Epidermal melanocyte (primary cell): Measurements from ENCODE around the gene SH3PXD2B.

ENCODE experiments used
- DNase-seq: peaks from one replicate; pipeline ENCODE4 v3.0.0; 2011; ENCODE audit warnings: low spot score; ENCODE audit not compliant: insufficient read length

SH3PXD2B gene

DNA sequence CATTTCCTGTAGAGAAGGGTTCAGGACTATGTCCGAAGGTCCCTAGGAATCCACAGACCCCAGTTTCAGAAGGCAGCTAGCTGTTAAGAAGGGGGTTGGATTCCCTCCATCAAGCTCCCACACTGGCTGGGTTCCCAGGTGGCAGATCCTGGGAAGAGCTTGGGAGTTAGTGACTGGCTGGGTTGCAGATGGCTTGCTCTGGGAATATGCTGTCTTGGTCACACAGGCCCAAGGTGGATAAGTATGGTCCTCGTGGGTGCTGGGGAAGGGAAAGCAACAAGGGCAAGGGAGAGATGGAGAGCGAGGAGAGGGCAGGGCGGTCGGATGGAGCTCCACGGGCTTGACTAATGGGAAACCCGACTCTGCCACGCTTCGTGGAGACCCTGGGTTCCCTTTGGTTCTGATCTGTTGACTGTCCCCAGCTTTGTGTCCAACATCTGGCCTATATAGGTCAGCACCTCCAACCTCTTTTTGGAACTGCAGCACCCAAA is 17.4 kb downstream of the SH3PXD2B start:
- DNase-seq = no peak

GRCh38 chr5:172436078-172436878 is 18.0 kb downstream of the SH3PXD2B start:
- no peak for DNase-seq

DNA sequence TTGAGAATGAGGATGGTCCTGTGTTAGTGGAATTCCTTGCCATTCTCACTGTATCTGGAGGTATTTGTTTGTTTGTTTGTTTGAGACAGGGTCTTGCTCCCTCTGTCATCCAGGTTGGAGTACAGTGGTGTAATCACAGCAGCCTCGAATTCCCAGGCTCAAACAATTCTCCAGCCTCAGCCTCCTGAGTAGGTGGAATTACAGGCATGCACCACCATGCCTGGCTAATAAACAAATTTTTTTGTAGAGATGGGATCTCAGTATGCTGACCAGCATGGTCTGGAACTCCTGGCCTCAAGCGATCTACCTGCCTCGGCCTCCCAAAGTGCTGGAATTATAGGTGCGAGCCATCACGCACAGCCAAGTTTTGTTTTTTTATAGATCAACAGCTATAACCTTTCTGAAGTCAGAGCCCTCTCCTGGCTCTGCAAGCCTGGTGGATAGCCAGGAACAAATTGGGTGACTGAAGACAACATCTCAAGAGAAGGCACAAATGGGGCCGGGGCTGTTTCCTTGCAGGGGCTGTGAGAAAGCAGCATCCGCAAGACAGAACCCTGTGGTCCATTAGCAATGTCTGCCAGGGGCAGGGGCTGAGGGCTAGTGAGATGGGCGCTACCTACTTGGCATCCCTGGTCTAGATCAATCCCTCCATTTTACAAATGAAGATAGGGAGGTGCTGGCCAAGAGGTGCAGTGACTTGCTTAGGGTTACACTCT is 18.8 kb downstream of the SH3PXD2B start:
- DNase-seq = no peak

DNA sequence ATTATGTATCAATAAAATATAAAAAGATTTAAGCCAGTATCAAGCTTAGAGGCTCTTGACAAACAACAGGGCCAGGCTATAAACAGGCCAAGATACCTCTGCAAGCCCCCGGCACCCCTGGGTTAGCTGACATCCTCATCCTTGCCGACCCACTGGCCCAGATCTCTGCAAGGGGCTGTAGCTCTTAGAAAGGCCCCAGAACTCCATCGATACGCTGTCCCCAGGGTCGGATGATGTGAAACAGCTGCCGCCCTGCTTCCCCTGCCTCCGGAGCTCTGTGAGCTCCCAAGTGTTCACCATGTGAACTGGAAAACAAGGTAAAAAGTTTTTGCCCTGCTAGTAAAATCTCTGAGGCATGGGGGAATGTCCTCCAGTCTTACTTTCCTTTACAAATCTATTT is 20.1 kb downstream of the SH3PXD2B start:
- no peak for DNase-seq

DNA sequence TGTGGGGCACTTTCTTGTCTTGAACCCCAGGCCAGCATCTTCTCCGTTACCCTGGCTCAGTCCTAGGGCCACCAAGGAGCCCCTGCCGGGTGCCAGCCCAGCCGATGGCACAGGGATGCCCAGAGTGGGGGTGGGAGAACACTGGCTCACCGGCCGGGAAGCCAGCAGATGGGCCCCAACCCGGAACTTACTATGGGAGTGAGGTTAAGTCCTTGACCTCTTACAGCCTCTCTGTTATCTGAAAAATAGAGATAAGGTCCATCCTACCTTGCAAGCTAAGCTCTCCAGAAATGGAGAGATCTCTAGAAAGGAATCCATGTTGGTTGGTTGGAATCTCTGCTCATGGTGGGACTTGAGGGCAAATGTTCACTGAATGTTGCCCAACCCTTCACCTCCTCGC is 20.8 kb downstream of the SH3PXD2B start:
- DNase-seq = no peak

- DNase-seq = no peak
These were observed 21.3 kb downstream of the SH3PXD2B start for GRCh38 chr5:172433071-172433470.

- DNase-seq = no peak
These were observed 24.0 kb downstream of the SH3PXD2B start for GRCh38 chr5:172430354-172430753.

DNA sequence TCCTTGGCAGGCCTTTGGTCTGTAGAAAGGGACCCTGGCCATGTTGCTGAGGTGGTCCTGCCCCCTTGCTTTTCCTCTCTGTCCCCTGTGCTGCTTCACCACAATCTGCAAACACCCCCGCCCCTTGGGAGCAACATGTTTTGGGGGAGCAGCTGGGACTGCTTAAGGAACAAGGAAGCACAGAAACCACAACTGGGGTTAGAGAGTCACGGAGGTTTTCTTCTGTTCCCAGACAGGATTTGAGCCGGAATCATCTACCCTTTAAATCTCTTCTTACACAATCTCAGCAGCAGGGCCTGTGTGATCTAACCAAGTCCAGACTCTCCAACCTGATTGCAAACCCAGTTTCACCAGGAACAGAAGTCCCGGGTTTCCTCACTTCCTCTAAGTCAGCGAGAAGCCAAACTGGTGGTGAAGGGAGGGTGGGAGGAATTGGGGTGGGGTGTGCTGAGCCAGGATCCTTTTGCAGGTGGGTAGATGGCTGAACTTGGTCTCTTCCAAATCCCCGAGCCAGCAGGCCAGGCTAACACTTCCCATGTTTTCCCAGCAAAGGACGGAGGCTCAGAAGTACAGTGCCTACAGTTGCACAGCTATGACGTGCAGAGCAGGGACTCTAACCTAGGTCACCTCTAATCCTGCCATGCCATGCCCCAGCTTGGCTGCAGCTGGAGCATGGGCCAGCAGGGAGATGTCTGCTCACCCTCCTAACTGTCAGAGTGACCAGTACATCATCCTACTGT is 25.0 kb downstream of the SH3PXD2B start:
- peak; percentile 51 for DNase-seq

- DNase-seq = no peak
These were observed 25.8 kb downstream of the SH3PXD2B start for GRCh38 chr5:172428224-172429166.

DNA sequence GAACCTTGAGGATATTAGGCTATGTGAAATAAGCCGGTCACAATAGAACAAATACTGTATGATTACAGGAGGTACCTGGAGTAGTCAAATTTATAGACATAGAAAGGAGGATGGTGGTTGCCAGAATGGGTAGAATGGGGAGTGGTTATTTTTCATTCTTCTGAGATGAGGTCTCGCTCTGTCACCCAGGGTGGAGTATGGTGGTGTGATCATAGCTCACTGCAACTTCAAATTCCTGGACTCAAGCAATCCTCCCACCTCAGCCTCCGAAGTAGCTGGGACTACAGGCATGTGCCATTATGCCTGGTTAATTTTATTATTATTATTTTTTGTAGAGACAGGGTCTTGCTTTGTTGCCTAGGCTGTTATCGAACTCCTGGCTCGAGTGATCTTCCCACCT is 27.1 kb downstream of the SH3PXD2B start:
- no peak for DNase-seq

GRCh38 chr5:172426086-172426485 is 28.2 kb downstream of the SH3PXD2B start:
- DNase-seq = no peak

DNA sequence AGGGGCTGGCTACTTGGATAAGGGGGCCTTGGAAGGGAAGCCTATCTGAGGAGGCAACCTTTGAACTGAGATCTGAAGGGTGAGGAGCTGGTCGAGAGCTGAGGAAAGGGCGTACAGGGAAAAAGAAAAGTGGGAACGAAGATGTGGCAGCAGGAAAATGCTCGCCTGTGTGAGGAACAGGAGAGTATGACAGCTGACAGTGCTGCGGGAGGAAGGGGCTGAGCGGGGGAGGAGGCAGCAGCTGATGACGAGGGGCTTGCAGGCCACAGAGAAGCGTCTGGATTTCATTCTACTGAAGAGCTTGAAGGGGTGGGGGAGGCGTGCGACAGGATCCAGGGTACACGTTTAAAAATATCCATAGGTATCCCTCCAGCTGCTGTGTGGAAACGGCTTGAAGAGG is 28.9 kb downstream of the SH3PXD2B start:
- DNase-seq = no peak

- DNase-seq = no peak
These were observed 29.5 kb downstream of the SH3PXD2B start for GRCh38 chr5:172424808-172425207.

GRCh38 chr5:172424111-172424490 is 30.2 kb downstream of the SH3PXD2B start:
- DNase-seq = no peak

- DNase-seq = no peak
These were observed 30.8 kb downstream of the SH3PXD2B start for GRCh38 chr5:172423379-172424110.

- DNase-seq = no peak
These were observed 32.1 kb downstream of the SH3PXD2B start for GRCh38 chr5:172422255-172422654.

DNA sequence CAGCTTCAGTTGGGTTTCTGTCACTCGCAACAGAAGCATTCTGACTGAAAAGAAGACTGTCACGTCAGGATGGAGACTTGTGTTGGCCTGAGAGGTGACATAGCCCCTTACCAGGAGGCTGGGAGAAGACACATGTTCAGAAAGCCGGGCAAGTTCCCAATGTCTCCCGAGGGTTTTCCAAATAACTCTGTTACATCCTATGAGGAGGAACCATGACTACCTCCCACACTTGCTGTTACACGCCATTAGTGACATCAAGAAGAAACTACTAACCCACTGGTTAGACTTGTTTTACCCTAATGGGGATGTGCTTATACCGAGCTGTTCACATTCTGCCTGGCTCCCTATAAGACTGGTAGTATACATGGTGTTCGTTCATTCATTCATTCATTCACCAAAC is 33.3 kb downstream of the SH3PXD2B start:
- DNase-seq = no peak

GRCh38 chr5:172420235-172420939 is 33.9 kb downstream of the SH3PXD2B start:
- no peak for DNase-seq
